DMS114 treated with DMSO at 0.1 percent for 48 hours (cell line): ENCODE measurements around the gene ZNF471.

Experiments used
- DNase-seq: peaks from one replicate; lab custom pipeline; 2025; ENCODE audit not compliant: unreplicated experiment; lab: John Stamatoyannopoulos, UW

Gene ZNF471

DNA sequence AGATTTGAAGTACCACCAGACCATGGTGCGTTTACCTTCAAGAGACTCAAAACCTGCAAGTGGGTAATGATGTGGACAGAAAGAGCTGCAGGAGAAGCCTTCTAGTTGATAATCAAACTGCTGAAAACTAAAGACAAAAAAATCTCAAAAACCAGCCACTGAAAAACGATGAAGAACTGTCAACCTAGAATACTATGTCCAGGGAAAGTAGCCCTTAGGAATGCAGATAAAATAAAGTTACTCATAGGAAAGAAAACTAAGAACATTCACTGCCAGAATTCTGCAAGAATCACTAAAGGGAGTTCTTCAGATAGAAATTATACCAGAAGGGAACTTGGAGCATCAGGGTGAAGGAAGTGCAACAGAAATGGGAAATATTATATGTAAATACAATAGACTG is 64.9 kb downstream of the ZNF471 start:
- DNase-seq: no peak

DNA sequence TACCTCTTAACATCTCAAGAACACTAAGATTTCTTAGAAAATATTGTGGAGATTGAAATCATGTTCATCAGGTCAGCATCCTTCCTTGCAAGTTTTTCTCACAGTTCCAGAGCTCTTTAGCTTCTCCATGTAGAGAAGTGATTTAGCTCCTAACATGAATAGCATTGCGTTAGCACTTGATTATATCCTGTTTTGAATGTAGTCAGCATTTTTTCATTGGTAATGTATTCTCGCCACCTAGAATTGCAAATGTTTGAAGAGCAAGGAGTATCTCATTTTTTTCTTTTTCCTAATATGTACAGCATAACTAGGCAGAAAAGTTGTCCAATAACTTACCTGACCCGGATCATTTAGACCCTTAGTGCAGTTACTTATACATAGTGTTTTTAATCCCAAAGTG is 66.3 kb downstream of the ZNF471 start:
- no peak for DNase-seq

DNA sequence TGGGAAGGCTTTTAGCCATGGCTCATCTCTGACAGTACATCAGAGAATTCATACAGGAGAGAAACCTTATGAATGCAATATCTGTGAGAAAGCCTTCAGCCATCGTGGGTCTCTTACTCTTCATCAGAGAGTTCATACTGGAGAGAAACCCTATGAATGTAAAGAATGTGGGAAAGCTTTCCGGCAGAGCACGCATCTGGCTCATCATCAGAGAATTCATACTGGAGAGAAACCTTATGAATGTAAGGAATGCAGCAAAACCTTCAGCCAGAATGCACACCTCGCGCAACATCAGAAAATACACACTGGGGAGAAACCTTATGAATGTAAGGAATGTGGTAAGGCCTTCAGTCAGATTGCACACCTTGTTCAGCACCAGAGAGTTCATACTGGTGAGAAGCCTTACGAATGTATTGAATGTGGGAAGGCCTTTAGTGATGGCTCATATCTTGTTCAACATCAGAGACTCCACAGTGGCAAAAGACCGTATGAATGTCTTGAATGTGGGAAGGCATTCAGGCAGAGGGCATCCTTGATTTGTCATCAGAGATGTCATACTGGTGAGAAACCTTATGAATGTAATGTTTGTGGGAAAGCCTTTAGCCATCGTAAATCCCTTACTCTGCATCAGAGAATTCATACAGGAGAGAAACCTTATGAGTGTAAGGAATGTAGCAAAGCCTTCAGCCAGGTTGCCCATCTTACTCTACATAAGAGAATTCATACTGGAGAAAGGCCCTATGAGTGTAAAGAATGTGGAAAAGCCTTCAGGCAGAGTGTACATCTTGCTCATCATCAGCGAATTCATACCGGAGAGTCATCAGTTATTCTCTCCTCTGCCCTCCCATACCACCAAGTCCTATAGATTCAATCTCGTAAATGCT is 70.3 kb downstream of the ZNF471 start:
- DNase-seq: no peak
